ENCODE measurements around the gene LIF. TPM values are rescaled to one million over a fixed set of nuclear protein-coding genes. Genes with fewer than 3 reads are reported as not detected.

Gene LIF
- total and polyA plus RNA-seq, 4 donors = 0.08 to 0.10 (median 0.09) TPM; not detected in 1

DNA sequence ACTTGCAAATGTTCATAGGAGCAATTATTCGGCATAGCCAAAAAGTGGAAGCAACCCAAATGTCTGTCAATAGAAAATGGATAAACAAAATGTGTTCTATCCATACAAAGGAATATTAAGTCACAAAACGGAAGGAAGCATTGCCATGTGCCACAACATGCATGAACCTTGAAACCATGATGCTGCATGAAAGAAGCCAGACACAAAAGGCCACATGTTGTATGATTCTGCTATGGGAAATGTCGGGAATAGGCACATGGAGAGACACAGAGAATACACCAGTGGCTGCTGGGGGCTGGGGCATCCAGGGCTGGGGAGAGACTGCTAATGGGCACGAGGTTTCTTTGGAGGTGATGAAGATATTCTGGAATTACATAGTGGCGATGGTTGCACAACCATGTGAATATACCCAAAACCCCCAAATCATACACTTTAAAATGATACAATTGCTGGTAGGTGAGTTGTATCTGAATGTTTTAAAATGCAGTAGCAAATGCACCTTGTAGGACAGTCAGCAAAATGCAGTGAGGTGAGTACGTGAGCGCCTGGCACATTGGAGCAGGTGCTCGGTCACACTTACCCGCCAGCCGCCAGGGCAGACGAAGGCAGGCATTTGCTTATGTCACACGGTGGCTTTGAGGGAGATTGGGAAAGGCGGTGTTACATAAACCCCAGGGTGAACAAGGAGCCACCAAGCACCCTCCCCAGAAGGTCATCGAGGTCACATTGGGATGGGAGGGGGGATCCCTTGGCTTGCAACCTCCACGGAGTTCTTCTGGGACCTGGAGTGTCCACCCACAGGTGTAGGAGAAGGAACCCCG is 26.4 kb upstream of the LIF start:
- Histone ChIP-seq H3K27ac (ENCODE audit: low read depth in 1 of 2, low read length in 2 of 2) (no peak overlapping the region), H3K4me3 (ENCODE audit: low read depth in 1 of 3, low read length in 3 of 3) (no peak overlapping the region), H3K4me1 (ENCODE audit: control insufficient read depth in 4 of 4, insufficient read depth in 4 of 4, low read length in 3 of 4) (peaks cover 0 to 2% (median 0%) of the 10 kb centered on the region in 4 donors), H3K9ac (ENCODE audit: low read depth in 1 of 2, low read length in 2 of 2) (no peak overlapping the region), H3K9me3 (ENCODE audit: control insufficient read depth in 4 of 4, low read length in 3 of 4) (no peaks in the 10 kb centered on the region), H3K36me3 (ENCODE audit: control insufficient read depth in 4 of 4, insufficient read depth in 3 of 4, low read depth in 1 of 4, low read length in 3 of 4) (no peaks in the 10 kb centered on the region), H3K27me3 (ENCODE audit: control insufficient read depth in 4 of 4, insufficient read depth in 4 of 4, low read length in 3 of 4) (no peaks in the 10 kb centered on the region)
- no peak for TF ChIP-seq HNF4A (conservative IDR thresholded peaks at IDR 0.05)
- TF ChIP-seq, protein P1, sequence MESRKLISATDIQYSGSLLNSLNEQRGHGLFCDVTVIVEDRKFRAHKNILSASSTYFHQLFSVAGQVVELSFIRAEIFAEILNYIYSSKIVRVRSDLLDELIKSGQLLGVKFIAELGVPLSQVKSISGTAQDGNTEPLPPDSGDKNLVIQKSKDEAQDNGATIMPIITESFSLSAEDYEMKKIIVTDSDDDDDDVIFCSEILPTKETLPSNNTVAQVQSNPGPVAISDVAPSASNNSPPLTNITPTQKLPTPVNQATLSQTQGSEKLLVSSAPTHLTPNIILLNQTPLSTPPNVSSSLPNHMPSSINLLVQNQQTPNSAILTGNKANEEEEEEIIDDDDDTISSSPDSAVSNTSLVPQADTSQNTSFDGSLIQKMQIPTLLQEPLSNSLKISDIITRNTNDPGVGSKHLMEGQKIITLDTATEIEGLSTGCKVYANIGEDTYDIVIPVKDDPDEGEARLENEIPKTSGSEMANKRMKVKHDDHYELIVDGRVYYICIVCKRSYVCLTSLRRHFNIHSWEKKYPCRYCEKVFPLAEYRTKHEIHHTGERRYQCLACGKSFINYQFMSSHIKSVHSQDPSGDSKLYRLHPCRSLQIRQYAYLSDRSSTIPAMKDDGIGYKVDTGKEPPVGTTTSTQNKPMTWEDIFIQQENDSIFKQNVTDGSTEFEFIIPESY (IDR thresholded peaks at IDR 0.05) = no peak
- WGBS = 77% methylated on average over 16 of the region's 16 CpGs
- DNase-seq (ENCODE audit: low spot score) = no peak

GRCh38 chr22:30270832-30271231 is 24.3 kb upstream of the LIF start:
- Histone ChIP-seq H3K4me3 (ENCODE audit: low read depth in 1 of 3, low read length in 3 of 3) (no peak overlapping the region), H3K27me3 (ENCODE audit: control insufficient read depth in 4 of 4, insufficient read depth in 4 of 4, low read length in 3 of 4) (no peaks in the 10 kb centered on the region), H3K4me1 (ENCODE audit: control insufficient read depth in 4 of 4, insufficient read depth in 4 of 4, low read length in 3 of 4) (no peaks in the 10 kb centered on the region), H3K36me3 (ENCODE audit: control insufficient read depth in 4 of 4, insufficient read depth in 3 of 4, low read depth in 1 of 4, low read length in 3 of 4) (no peaks in the 10 kb centered on the region), H3K9me3 (ENCODE audit: control insufficient read depth in 4 of 4, low read length in 3 of 4) (no peaks in the 10 kb centered on the region), H3K27ac (ENCODE audit: low read depth in 1 of 2, low read length in 2 of 2) (peak overlapping the region in 1 of 2 donors; percentile 55), H3K9ac (ENCODE audit: low read depth in 1 of 2, low read length in 2 of 2) (no peak overlapping the region)
- TF ChIP-seq RAD21 (IDR thresholded peaks at IDR 0.05) (no peak), SP1 (IDR thresholded peaks at IDR 0.05) (no peak), NR2F2 (IDR thresholded peaks at IDR 0.05) (no peak), YY1 (IDR thresholded peaks at IDR 0.05) (no peak), EGR1 (IDR thresholded peaks at IDR 0.05; ENCODE audit: low read depth in 2 of 2) (no peak), REST (IDR thresholded peaks at IDR 0.05) (no peak), FOXA2 (IDR thresholded peaks at IDR 0.05) (no peak), HNF4A (conservative IDR thresholded peaks at IDR 0.05) (no peak), FOXA1 (IDR thresholded peaks at IDR 0.05) (no peak), GABPA (IDR thresholded peaks at IDR 0.05 in 1 of 2, conservative IDR thresholded peaks at IDR 0.05 in 1 of 2) (no peak), JUND (IDR thresholded peaks at IDR 0.05) (no peak), TAF1 (conservative IDR thresholded peaks at IDR 0.05) (no peak), HNF4G (IDR thresholded peaks at IDR 0.05) (no peak), RXRA (IDR thresholded peaks at IDR 0.05) (no peak)
- TF ChIP-seq, protein P2, sequence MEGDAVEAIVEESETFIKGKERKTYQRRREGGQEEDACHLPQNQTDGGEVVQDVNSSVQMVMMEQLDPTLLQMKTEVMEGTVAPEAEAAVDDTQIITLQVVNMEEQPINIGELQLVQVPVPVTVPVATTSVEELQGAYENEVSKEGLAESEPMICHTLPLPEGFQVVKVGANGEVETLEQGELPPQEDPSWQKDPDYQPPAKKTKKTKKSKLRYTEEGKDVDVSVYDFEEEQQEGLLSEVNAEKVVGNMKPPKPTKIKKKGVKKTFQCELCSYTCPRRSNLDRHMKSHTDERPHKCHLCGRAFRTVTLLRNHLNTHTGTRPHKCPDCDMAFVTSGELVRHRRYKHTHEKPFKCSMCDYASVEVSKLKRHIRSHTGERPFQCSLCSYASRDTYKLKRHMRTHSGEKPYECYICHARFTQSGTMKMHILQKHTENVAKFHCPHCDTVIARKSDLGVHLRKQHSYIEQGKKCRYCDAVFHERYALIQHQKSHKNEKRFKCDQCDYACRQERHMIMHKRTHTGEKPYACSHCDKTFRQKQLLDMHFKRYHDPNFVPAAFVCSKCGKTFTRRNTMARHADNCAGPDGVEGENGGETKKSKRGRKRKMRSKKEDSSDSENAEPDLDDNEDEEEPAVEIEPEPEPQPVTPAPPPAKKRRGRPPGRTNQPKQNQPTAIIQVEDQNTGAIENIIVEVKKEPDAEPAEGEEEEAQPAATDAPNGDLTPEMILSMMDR (IDR thresholded peaks at IDR 0.05; ENCODE audit: low read depth, low read length, missing input control) = no peak
- TF ChIP-seq, protein P3, sequence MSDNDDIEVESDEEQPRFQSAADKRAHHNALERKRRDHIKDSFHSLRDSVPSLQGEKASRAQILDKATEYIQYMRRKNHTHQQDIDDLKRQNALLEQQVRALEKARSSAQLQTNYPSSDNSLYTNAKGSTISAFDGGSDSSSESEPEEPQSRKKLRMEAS (IDR thresholded peaks at IDR 0.05) = no peak
- no peak for DNase-seq (ENCODE audit: low spot score)
- WGBS = 77% methylated on average over 16 of the region's 16 CpGs

Data from liver (tissue), 9 donors.